Hepatocyte (in vitro differentiated cells): ENCODE measurements around the gene POC1B.

Experiments
- EZH2 ChIP-seq: fragments of 200-600 bp; sonication (generic); IDR thresholded peaks from 2 replicates; pipeline ENCODE4 v1.6.1; 2016; ENCODE audit warnings: antibody characterized with exemption, mild to moderate bottlenecking, borderline replicate concordance
- EZH2phosphoT487 ChIP-seq: fragments of 200-600 bp; sonication (generic); IDR thresholded peaks from one replicate; pipeline ENCODE4 v1.6.1; 2018; ENCODE audit warnings: antibody characterized with exemption, mild to moderate bottlenecking, low read depth, moderate library complexity; ENCODE audit not compliant: unreplicated experiment, severe bottlenecking
- TF ChIP-seq, protein P1 (sequence below): fragments of 200-600 bp; sonication (generic); IDR thresholded peaks from 2 replicates; pipeline ENCODE4 v1.5.1; 2016; ENCODE audit warnings: antibody characterized with exemption, mild to moderate bottlenecking; ENCODE audit not compliant: poor library complexity

DNA sequence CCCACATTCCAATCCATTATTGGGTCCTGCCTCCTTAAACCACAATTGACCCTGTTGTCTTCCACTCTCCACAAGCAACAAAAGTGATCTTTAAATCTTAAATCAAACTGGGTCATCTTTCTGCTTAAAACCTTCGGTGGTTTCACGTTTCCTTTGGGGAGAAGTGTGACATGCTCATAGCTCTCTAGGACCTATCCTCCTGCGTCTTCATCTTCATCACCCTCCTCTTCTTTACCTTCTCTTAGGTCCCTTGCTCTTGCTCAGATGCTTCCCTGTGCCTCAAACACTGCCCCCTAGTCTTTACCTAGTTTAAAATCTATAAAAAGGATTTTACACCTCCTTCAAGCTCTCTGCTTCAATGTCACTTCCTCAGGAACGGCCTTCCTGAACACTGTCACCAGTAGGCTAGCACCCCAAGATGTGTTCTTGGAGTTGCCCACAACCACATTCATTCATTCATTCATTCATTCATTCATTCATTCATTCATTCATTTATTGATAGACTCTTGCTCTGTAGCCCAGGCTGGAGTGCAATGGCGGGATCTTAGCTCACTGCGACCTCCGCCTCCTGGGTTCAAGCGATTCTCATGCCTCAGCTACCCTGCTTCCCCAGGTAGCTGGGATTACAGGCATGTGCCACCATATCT lies 48.1 kb downstream of the POC1B start:
- TF ChIP-seq, protein P1, sequence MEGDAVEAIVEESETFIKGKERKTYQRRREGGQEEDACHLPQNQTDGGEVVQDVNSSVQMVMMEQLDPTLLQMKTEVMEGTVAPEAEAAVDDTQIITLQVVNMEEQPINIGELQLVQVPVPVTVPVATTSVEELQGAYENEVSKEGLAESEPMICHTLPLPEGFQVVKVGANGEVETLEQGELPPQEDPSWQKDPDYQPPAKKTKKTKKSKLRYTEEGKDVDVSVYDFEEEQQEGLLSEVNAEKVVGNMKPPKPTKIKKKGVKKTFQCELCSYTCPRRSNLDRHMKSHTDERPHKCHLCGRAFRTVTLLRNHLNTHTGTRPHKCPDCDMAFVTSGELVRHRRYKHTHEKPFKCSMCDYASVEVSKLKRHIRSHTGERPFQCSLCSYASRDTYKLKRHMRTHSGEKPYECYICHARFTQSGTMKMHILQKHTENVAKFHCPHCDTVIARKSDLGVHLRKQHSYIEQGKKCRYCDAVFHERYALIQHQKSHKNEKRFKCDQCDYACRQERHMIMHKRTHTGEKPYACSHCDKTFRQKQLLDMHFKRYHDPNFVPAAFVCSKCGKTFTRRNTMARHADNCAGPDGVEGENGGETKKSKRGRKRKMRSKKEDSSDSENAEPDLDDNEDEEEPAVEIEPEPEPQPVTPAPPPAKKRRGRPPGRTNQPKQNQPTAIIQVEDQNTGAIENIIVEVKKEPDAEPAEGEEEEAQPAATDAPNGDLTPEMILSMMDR, result no peak
- TF ChIP-seq EZH2 (no peak), EZH2phosphoT487 (no peak)
